A549 (cell line): ENCODE measurements around the gene ACSS3. TPM values are rescaled to one million over a fixed set of nuclear protein-coding genes. Genes with fewer than 3 reads are reported as not detected.

Source experiments
- ATAC-seq, 2 experiments: fragments of 200-7000 bp in 1 of 2; fragments of >200 bp in 1 of 2; cut with Nextera tagmentation in 1 of 2; cut with Tn5 transposase in 1 of 2; 3 replicates each; pipeline versions ENCODE4 v1.8.0 to v1.9.1; 2018 to 2020; ENCODE audit warnings: mild to moderate bottlenecking in 1 of 2, moderate library complexity in 1 of 2
- CTCF ChIA-PET: fragments of 300-600 bp; sonication (Branson Sonifier 250); formaldehyde crosslinking; extraction: SDS; loops from one replicate; lab custom pipeline; 2021; ENCODE audit warnings: antibody characterized with exemption, inconsistent platforms; lab: Yijun Ruan, JAX
- POLR2A ChIA-PET: fragments of 350-600 bp; formaldehyde crosslinking; extraction: SDS; loops from one replicate; lab custom pipeline; 2021; ENCODE audit warnings: antibody characterized with exemption, inconsistent platforms; lab: Yijun Ruan, JAX
- DNase-seq, 2 experiments: peaks; one replicate each; pipeline versions ENCODE4 v3.0.0 to v3.0.0-alpha.2; 2011 to 2016; ENCODE audit warnings: low read depth in 1 of 2, low spot score in 1 of 2
- FAIRE-seq: peaks from 2 replicates; lab custom pipeline; 2011; peaks lifted over from hg19 to GRCh38; lab: Jason Lieb, UNC
- H3K27ac ChIP-seq, 2 experiments: fragments of >200 bp; sonication (Bioruptor Twin); formaldehyde crosslinking; 3 replicates each; pipeline ENCODE4 v1.5.1; 2016 to 2017
- H3K4me1 ChIP-seq: fragments of >200 bp; sonication (Bioruptor Twin); formaldehyde crosslinking; 3 replicates; pipeline ENCODE4 v1.6.1; 2016
- H3K4me2 ChIP-seq: fragments of >200 bp; sonication (Bioruptor Twin); formaldehyde crosslinking; 3 replicates; pipeline ENCODE4 v1.6.1; 2016
- H3K4me3 ChIP-seq: fragments of >200 bp; sonication (Bioruptor Twin); formaldehyde crosslinking; 3 replicates; pipeline ENCODE4 v1.5.1; 2016
- H3K9me3 ChIP-seq: fragments of >200 bp; sonication (Bioruptor Twin); formaldehyde crosslinking; 3 replicates; pipeline ENCODE4 v1.6.1; 2016
- CEBPB ChIP-seq, 2 experiments: fragments of >200 bp in 1 of 2; sonication (Bioruptor Twin) in 1 of 2; formaldehyde crosslinking in 1 of 2; IDR thresholded peaks; 2 replicates each; pipeline ENCODE4 v1.6.1; 2012 to 2016
- CHD4 ChIP-seq: fragments of 200-600 bp; sonication (generic); IDR thresholded peaks from 2 replicates; pipeline ENCODE4 v1.6.1; 2016; ENCODE audit warnings: antibody characterized with exemption, mild to moderate bottlenecking, borderline replicate concordance
- CTCF ChIP-seq: fragments of >200 bp; sonication (Bioruptor Twin); formaldehyde crosslinking; IDR thresholded peaks from 3 replicates; pipeline ENCODE4 v1.5.1; 2016
- EHF ChIP-seq: fragments of 250-450 bp; sonication (Bioruptor Pico); IDR thresholded peaks from 2 replicates; pipeline ENCODE4 v1.5.0; 2020; ENCODE audit warnings: mild to moderate bottlenecking
- EP300 ChIP-seq, 2 experiments: fragments of >200 bp; sonication (Bioruptor Twin); formaldehyde crosslinking; IDR thresholded peaks; 2 replicates in 1 of 2; 3 replicates in 1 of 2; pipeline ENCODE4 v1.6.1; 2016 to 2017
- FOSB ChIP-seq: fragments of 250-450 bp; sonication (Bioruptor Pico); IDR thresholded peaks from 2 replicates; pipeline ENCODE4 v1.5.0; 2020; ENCODE audit warnings: mild to moderate bottlenecking, moderate library complexity
- FOSL2 ChIP-seq, 2 experiments: fragments of 450-650 bp in 1 of 2; fragments of >200 bp in 1 of 2; sonication (Bioruptor Twin) in 1 of 2; formaldehyde crosslinking; IDR thresholded peaks; 2 replicates each; pipeline versions ENCODE4 v1.5.0 to v1.6.1; 2016 to 2020; ENCODE audit warnings: mild to moderate bottlenecking in 1 of 2, moderate library complexity in 1 of 2
- HDAC2 ChIP-seq: fragments of 200-600 bp; sonication (generic); IDR thresholded peaks from 2 replicates; pipeline ENCODE4 v1.6.1; 2016
- HEYL ChIP-seq: fragments of 250-450 bp; sonication (Bioruptor Pico); IDR thresholded peaks from 2 replicates; pipeline ENCODE4 v1.8.0; 2021; ENCODE audit warnings: mild to moderate bottlenecking, moderate library complexity
- HOXA7 ChIP-seq: fragments of 250-450 bp; sonication (Bioruptor Pico); IDR thresholded peaks from 2 replicates; pipeline ENCODE4 v1.5.0; 2020; ENCODE audit warnings: mild to moderate bottlenecking, moderate library complexity
- HOXB13 ChIP-seq: fragments of 250-450 bp; sonication (Bioruptor Pico); IDR thresholded peaks from 2 replicates; pipeline ENCODE4 v1.5.0; 2020; ENCODE audit warnings: low read depth, mild to moderate bottlenecking, moderate library complexity
- KDM5A ChIP-seq: fragments of 200-600 bp; sonication (generic); IDR thresholded peaks from 2 replicates; pipeline ENCODE4 v1.6.1; 2016; ENCODE audit warnings: antibody characterized with exemption, mild to moderate bottlenecking
- MYC ChIP-seq: IDR thresholded peaks from 2 replicates; pipeline ENCODE4 v1.6.1; 2012; ENCODE audit warnings: mild to moderate bottlenecking, inconsistent platforms, low read length, improper control_type of control experiment, borderline replicate concordance
- NPAS2 ChIP-seq: fragments of 250-450 bp; sonication (Bioruptor Pico); IDR thresholded peaks from 2 replicates; pipeline ENCODE4 v1.8.0; 2022; ENCODE audit warnings: mild to moderate bottlenecking, moderate library complexity, borderline replicate concordance
- NR3C1 ChIP-seq: fragments of >200 bp; sonication (Bioruptor Twin); formaldehyde crosslinking; IDR thresholded peaks from 3 replicates; pipeline ENCODE4 v1.6.1; 2017
- PHF8 ChIP-seq: fragments of 200-600 bp; sonication (generic); IDR thresholded peaks from 2 replicates; pipeline ENCODE4 v1.6.1; 2016; ENCODE audit warnings: low read depth, mild to moderate bottlenecking, antibody characterized with exemption, moderate library complexity, borderline replicate concordance
- POLR2AphosphoS2 ChIP-seq: conservative IDR thresholded peaks from 2 replicates; pipeline ENCODE4 v1.6.1; 2012; ENCODE audit warnings: low read length, improper control_type of control experiment, inconsistent platforms
- RARB ChIP-seq: fragments of 250-450 bp; sonication (Bioruptor Pico); IDR thresholded peaks from 2 replicates; pipeline ENCODE4 v1.8.0; 2021; ENCODE audit warnings: mild to moderate bottlenecking, moderate library complexity
- RCOR1 ChIP-seq: fragments of 150-350 bp; IDR thresholded peaks from 2 replicates; pipeline ENCODE4 v1.6.1; 2014; ENCODE audit warnings: antibody characterized with exemption, low read length, low read depth
- RFX5 ChIP-seq: fragments of 450-650 bp; IDR thresholded peaks from 2 replicates; pipeline ENCODE4 v1.7.1; 2014; ENCODE audit warnings: antibody characterized with exemption, mild to moderate bottlenecking, moderate library complexity
- SMC3 ChIP-seq: fragments of >200 bp; sonication (Bioruptor Twin); formaldehyde crosslinking; IDR thresholded peaks from 3 replicates; pipeline ENCODE4 v1.6.1; 2018; ENCODE audit warnings: inconsistent platforms
- TFCP2L1 ChIP-seq: fragments of 250-450 bp; sonication (Bioruptor Pico); IDR thresholded peaks from 2 replicates; pipeline ENCODE4 v1.5.0; 2021; ENCODE audit warnings: mild to moderate bottlenecking
- ZFP36 ChIP-seq: fragments of 450-650 bp; IDR thresholded peaks from 2 replicates; pipeline ENCODE4 v1.6.1; 2014; ENCODE audit warnings: borderline replicate concordance; ENCODE audit not compliant: partially characterized antibody
- WGBS: methylation state at CpG from one replicate; pipeline ENCODE4 v1.1.6; 2017; ENCODE audit errors: missing lambda C conversion rate; 5-methylcytosine and 5-hydroxymethylcytosine counted together
- polyA plus RNA-seq, 4 experiments: library from polyadenylated mRNA; depleted of rRNA in 3 of 4; stranded (reverse); fragments of >200 nt; fragmentation: RNase III in 1 of 4; extraction: RNeasy Plus Mini Kit Qiagen cat#74134 plus additional on column Dnase treatment in 1 of 4; gene quantifications; 2 replicates in 3 of 4; 3 replicates in 1 of 4; pipeline ENCODE4 v1.2.3, GENCODE V29; 2011 to 2017
- TF ChIP-seq, protein P1 (sequence below): fragments of 250-450 bp; sonication (Bioruptor Pico); IDR thresholded peaks from 2 replicates; pipeline ENCODE4 v1.5.0; 2021; ENCODE audit warnings: mild to moderate bottlenecking, moderate library complexity, borderline replicate concordance

The ACSS3 gene
- polyA plus RNA-seq, 2 of the 4 experiments (the other 2 are of a cell fraction), result 0.06 to 0.34 TPM

DNA sequence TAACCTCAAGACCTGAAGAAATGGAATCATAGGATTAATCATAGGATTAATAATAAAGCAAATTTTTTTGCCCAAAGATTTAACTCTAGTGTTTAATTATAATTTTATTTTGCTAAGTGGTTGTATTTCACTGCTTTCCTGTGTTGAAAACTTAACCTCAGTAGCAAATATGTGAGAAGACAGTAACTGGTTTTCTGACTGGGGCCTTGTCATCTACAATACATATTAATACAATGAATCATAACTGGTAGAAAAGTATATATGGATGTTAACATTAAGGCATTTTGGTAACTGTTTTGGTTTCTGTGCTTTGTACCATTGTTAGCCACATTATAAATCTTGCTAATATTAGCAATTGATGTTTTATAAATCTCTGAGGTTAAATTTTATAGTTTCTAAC, 92.2 kb downstream of the ACSS3 start:
- Histone ChIP-seq H3K4me1 (no peaks in the 10 kb centered on the region), H3K4me3 (no peak overlapping the region), H3K9me3 (no peaks in the 10 kb centered on the region), H3K27ac (no peak overlapping the region), H3K4me2 (no peak overlapping the region)
- ATAC-seq (no peak), FAIRE-seq (no peak), DNase-seq (no peak)
- TF ChIP-seq HDAC2 (no peak), POLR2AphosphoS2 (no peak), RARB (CRISPR knock-in tag) (no peak), NR3C1 (no peak), HOXB13 (CRISPR knock-in tag) (no peak)
- ChIA-PET POLR2A (no interaction called here), CTCF (no interaction called here)

DNA sequence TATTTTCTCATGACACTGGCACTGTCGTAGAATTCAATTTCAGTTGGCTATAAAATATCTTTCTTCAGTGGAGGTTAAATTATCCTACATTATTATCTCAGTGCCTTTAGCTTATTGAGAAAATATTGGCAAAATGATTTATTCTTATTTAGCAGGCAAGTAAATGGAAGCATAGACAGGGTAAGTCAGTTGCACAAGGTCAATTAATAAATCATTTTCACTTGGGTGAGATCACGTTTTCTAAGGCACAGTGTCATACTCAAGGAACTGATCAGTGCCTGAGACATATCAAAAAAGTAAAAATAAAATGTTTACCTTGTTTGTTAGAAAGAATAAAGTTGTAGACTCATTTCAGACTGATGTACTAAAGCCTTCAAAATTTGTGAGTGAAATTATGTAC, 95.0 kb downstream of the ACSS3 start:
- Histone ChIP-seq H3K4me1 (no peaks in the 10 kb centered on the region), H3K4me3 (no peak overlapping the region), H3K4me2 (no peak overlapping the region), H3K9me3 (0 out of 3 replicates have a peak, but pooled peaks cover 4% of the 10 kb centered on the region), H3K27ac (no peak overlapping the region)
- no peak for ATAC-seq
- no peak for TF ChIP-seq CEBPB (IDR thresholded peaks at IDR 0.05)
- TF ChIP-seq NR3C1, result no peak
- ChIA-PET CTCF (interaction anchor here (0.8 kb wide), 1 partner anchor 170 kb away, joined by 4 read pairs; no protein-coding TSS in a partner anchor), POLR2A (no interaction called here)
- DNase-seq, result no peak
- 11% methylated on average over 2 of the region's 2 CpGs for WGBS
- no peak for FAIRE-seq

- 27% methylated on average over 4 of the region's 4 CpGs for whole genome bisulfite sequencing
- Histone ChIP-seq H3K4me3 (no peak overlapping the region), H3K27ac (no peak overlapping the region), H3K4me1 (no peaks in the 10 kb centered on the region), H3K4me2 (no peak overlapping the region), H3K9me3 (0 out of 3 replicates have a peak, but pooled peaks cover 4% of the 10 kb centered on the region)
- FAIRE-seq, result no peak
- ChIA-PET POLR2A (no interaction called here), CTCF (no interaction called here)
- ATAC-seq, result no peak
- TF ChIP-seq EHF (CRISPR knock-in tag), result no peak
- no peak for TF ChIP-seq RFX5
- no peak for TF ChIP-seq RCOR1
- no peak for TF ChIP-seq MYC
- no peak for TF ChIP-seq HEYL (CRISPR knock-in tag)
- no peak for TF ChIP-seq TFCP2L1 (CRISPR knock-in tag)
- no peak for TF ChIP-seq SMC3
- TF ChIP-seq NR3C1, result no peak
- no peak for TF ChIP-seq RARB (CRISPR knock-in tag)
- TF ChIP-seq HOXB13 (CRISPR knock-in tag), result no peak
- TF ChIP-seq FOSB (CRISPR knock-in tag), result no peak
- TF ChIP-seq, protein P1, sequence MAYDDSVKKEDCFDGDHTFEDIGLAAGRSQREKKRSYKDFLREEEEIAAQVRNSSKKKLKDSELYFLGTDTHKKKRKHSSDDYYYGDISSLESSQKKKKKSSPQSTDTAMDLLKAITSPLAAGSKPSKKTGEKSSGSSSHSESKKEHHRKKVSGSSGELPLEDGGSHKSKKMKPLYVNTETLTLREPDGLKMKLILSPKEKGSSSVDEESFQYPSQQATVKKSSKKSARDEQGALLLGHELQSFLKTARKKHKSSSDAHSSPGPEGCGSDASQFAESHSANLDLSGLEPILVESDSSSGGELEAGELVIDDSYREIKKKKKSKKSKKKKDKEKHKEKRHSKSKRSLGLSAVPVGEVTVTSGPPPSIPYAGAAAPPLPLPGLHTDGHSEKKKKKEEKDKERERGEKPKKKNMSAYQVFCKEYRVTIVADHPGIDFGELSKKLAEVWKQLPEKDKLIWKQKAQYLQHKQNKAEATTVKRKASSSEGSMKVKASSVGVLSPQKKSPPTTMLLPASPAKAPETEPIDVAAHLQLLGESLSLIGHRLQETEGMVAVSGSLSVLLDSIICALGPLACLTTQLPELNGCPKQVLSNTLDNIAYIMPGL (CRISPR knock-in tag), result no peak
- DNase-seq, result no peak
Measured at GRCh38 chr12:81174664-81175063, 96.8 kb downstream of the ACSS3 start.

DNA sequence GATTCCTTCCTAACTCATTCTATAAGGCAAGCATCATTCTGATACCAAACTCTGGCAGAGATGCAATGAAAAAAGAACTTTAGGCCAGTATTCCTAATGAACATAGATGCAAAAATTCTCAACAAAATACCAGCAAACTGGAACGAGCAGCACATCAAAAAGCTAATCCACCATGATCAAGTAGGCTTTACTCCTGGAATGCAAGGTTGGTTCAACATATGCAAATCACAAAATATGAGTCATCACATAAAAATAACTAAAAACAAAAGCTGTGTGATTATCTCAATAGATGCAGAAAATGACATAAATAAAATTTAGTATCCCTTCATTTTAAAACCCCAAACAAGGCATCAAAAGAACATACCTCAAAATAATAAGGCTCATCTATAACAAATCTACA, 98.9 kb downstream of the ACSS3 start:
- no peak for ATAC-seq
- Histone ChIP-seq H3K4me3 (no peak overlapping the region), H3K9me3 (0 out of 3 replicates have a peak, but pooled peaks cover 4% of the 10 kb centered on the region), H3K4me1 (no peaks in the 10 kb centered on the region), H3K27ac (no peak overlapping the region), H3K4me2 (no peak overlapping the region)
- ChIA-PET POLR2A (no interaction called here), CTCF (no interaction called here)
- WGBS, result 0% methylated on average over 1 of the region's 1 CpG
- DNase-seq, result no peak
- no peak for FAIRE-seq
- TF ChIP-seq MYC (no peak), FOSL2 (IDR thresholded peaks at IDR 0.05) (no peak), FOSL2 (CRISPR knock-in tag; IDR thresholded peaks at IDR 0.05) (peak; percentile 47)

DNA sequence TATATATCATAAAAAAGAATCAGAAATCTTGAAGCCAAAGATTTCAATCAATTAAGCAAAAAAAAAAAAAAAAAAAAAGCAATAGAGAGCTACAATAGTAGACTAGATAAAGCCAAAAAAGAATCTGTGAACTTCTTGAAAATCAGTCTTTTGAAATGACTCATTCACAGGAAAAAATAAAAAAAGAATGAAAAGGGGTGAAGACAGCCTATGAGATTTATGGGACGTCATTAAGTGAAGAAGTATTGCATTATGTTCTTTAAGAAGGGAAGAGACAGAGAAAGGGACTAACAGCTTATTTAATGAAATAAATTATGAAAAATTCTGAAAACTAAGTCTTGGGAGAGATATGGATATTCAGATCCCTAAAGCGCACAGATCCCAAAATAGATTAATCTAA, 103.8 kb downstream of the ACSS3 start:
- 43% methylated on average over 2 of the region's 2 CpGs for WGBS
- Histone ChIP-seq H3K4me3 (no peak overlapping the region), H3K27ac (no peak overlapping the region), H3K4me1 (no peaks in the 10 kb centered on the region), H3K4me2 (no peak overlapping the region), H3K9me3 (0 out of 3 replicates have a peak, but pooled peaks cover under 1% of the 10 kb centered on the region)
- POLR2A ChIA-PET, result no interaction called here
- CTCF ChIA-PET, result no interaction called here
- no peak for ATAC-seq
- DNase-seq, result no peak
- FAIRE-seq, result no peak
- TF ChIP-seq EP300 (IDR thresholded peaks at IDR 0.05) (no peak), ZFP36 (no peak), POLR2AphosphoS2 (no peak), RARB (CRISPR knock-in tag) (no peak), KDM5A (no peak), CTCF (no peak), CHD4 (no peak), HOXB13 (CRISPR knock-in tag) (no peak), NPAS2 (no peak), HEYL (CRISPR knock-in tag) (no peak), HOXA7 (no peak), PHF8 (no peak)
